HCT116 (cell line): Measurements from ENCODE around the gene INHBA. TPM values are rescaled to one million over a fixed set of nuclear protein-coding genes. Genes with fewer than 3 reads are reported as not detected.

Experiments used
- ATAC-seq: fragments of 200-7000 bp; cut with Tn5 transposase; 2 replicates; pipeline ENCODE4 v1.9.1; 2020; ENCODE audit warnings: mild to moderate bottlenecking, moderate library complexity
- BruUV-seq: library from RNA; stranded (reverse); fragments of 400-500 nt; replicated peaks from 2 replicates; lab custom pipeline; 2021; lab: Mats Ljungman, UMichigan
- CTCF ChIA-PET: fragments of 300-600 bp; sonication (Branson Sonifier 250); formaldehyde crosslinking; loops from one replicate; lab custom pipeline; 2021; ENCODE audit warnings: antibody characterized with exemption; lab: Charles Lee
- POLR2A ChIA-PET: fragments of 300-600, 350-600 bp; sonication (Branson Sonifier 250); formaldehyde crosslinking; loops from one replicate; lab custom pipeline; 2021; ENCODE audit warnings: antibody characterized with exemption; lab: Charles Lee
- RAD21 ChIA-PET, 2 experiments: fragments of 300-600 bp; sonication (Branson Sonifier 250); formaldehyde crosslinking; loops; one replicate each; lab custom pipeline; 2023; ENCODE audit warnings: low total read pairs in 2 of 2; ENCODE audit not compliant: uncharacterized antibody in 2 of 2, unreplicated experiment in 2 of 2, low non-redundant PET in 1 of 2; lab: Charles Lee
- DNase-seq: peaks from one replicate; pipeline ENCODE4 v3.0.0-alpha.2; 2010; ENCODE audit warnings: low read depth, low spot score
- H2AFZ ChIP-seq: fragments of 200-600 bp; shearing (Covaris generic), sonication (generic); 2 replicates; pipeline ENCODE4 v1.6.1; 2017; ENCODE audit warnings: low read depth, mixed run types, mixed read lengths, antibody characterized with exemption, low read length; ENCODE audit not compliant: poor library complexity, severe bottlenecking
- H3K27ac ChIP-seq: 2 replicates; pipeline ENCODE4 v1.5.1; 2012; ENCODE audit warnings: low read depth, low read length
- H3K27me3 ChIP-seq: fragments of 200-600 bp; sonication (generic); 2 replicates; pipeline ENCODE4 v1.6.1; 2016; ENCODE audit warnings: mixed run types, low read length, mixed read lengths; ENCODE audit not compliant: insufficient read depth
- H3K36me3 ChIP-seq, 2 experiments: fragments of 200-500 bp in 1 of 2; fragments of 200-600 bp in 1 of 2; sonication (Bioruptor generic) in 1 of 2; sonication (generic) in 1 of 2; 2 replicates each; pipeline versions ENCODE4 v1.5.1 to v1.6.1; 2014 to 2016; ENCODE audit warnings: low read length in 2 of 2, inconsistent platforms in 1 of 2, mixed read lengths in 1 of 2, mixed run types in 1 of 2; ENCODE audit not compliant: insufficient read depth in 2 of 2, control insufficient read depth in 1 of 2
- H3K4me1 ChIP-seq, 2 experiments: fragments of 200-600 bp in 1 of 2; sonication (generic) in 1 of 2; 2 replicates each; pipeline versions ENCODE4 v1.5.1 to v1.6.1; 2012 to 2017; ENCODE audit warnings: low read length in 2 of 2, inconsistent platforms in 1 of 2, mild to moderate bottlenecking in 1 of 2, mixed read lengths in 1 of 2, mixed run types in 1 of 2, moderate library complexity in 1 of 2; ENCODE audit not compliant: insufficient read depth in 2 of 2, control insufficient read depth in 1 of 2
- H3K4me2 ChIP-seq: fragments of 200-600 bp; sonication (generic); 2 replicates; pipeline ENCODE4 v1.6.1; 2017; ENCODE audit warnings: mixed run types, low read length, mixed read lengths
- H3K4me3 ChIP-seq, 2 experiments: fragments of 200-600 bp in 1 of 2; sonication (generic) in 1 of 2; replicated peaks in 1 of 2; 2 replicates each; pipeline ENCODE4 v1.5.1; 2011 to 2016; ENCODE audit warnings: low read length in 2 of 2, control low read depth in 1 of 2, low read depth in 1 of 2, mild to moderate bottlenecking in 1 of 2, mixed read lengths in 1 of 2, mixed run types in 1 of 2
- H3K79me2 ChIP-seq: fragments of 200-600 bp; sonication (generic); 2 replicates; pipeline ENCODE4 v1.6.1; 2017; ENCODE audit warnings: mild to moderate bottlenecking, mixed run types, low read length, moderate library complexity, mixed read lengths; ENCODE audit not compliant: insufficient read depth
- H3K9ac ChIP-seq: fragments of 200-600 bp; sonication (generic); 2 replicates; pipeline ENCODE4 v1.6.1; 2016; ENCODE audit warnings: low read length, mixed read lengths
- H3K9me2 ChIP-seq: fragments of 200-600 bp; sonication (generic), shearing (Covaris generic); 2 replicates; pipeline ENCODE4 v1.6.1; 2017; ENCODE audit warnings: mixed run types, mild to moderate bottlenecking, moderate library complexity; ENCODE audit not compliant: insufficient read depth
- H3K9me3 ChIP-seq, 2 experiments: fragments of 200-500 bp in 1 of 2; fragments of 200-600 bp in 1 of 2; sonication (Bioruptor generic) in 1 of 2; sonication (generic) in 1 of 2; 2 replicates each; pipeline ENCODE4 v1.6.1; 2014 to 2017; ENCODE audit warnings: low read length in 2 of 2, mixed read lengths in 2 of 2, inconsistent platforms in 1 of 2, low read depth in 1 of 2, mild to moderate bottlenecking in 1 of 2, mixed run types in 1 of 2, moderate library complexity in 1 of 2; ENCODE audit not compliant: control insufficient read depth in 1 of 2, insufficient read depth in 1 of 2
- H4K20me1 ChIP-seq: fragments of 200-600 bp; sonication (generic), shearing (Covaris generic); 2 replicates; pipeline ENCODE4 v1.6.1; 2017; ENCODE audit warnings: mixed run types, mild to moderate bottlenecking, moderate library complexity; ENCODE audit not compliant: insufficient read depth
- ATF3 ChIP-seq: IDR thresholded peaks from 2 replicates; pipeline ENCODE4 v1.6.1; 2012
- CEBPB ChIP-seq: IDR thresholded peaks from 2 replicates; pipeline ENCODE4 v1.6.1; 2012; ENCODE audit warnings: low read depth
- CTCF ChIP-seq, 3 experiments: fragments of 200-600 bp in 1 of 3; sonication (generic) in 1 of 3; IDR thresholded peaks in 2 of 3; conservative IDR thresholded peaks in 1 of 3; 2 replicates each; pipeline ENCODE4 v1.5.1; 2012 to 2017; ENCODE audit warnings: low read depth in 2 of 3, low read length in 2 of 3, antibody characterized with exemption in 1 of 3, borderline replicate concordance in 1 of 3, control low read depth in 1 of 3, mild to moderate bottlenecking in 1 of 3, mixed read lengths in 1 of 3, mixed run types in 1 of 3, moderate library complexity in 1 of 3; ENCODE audit not compliant: insufficient read depth in 1 of 3
- EGR1 ChIP-seq: IDR thresholded peaks from 2 replicates; pipeline ENCODE4 v1.6.1; 2012; ENCODE audit warnings: low read depth
- ELF1 ChIP-seq: IDR thresholded peaks from 2 replicates; pipeline ENCODE4 v1.6.1; 2012; ENCODE audit warnings: low read depth, borderline replicate concordance
- EZH2phosphoT487 ChIP-seq: fragments of 200-600 bp; IDR thresholded peaks from 2 replicates; pipeline ENCODE4 v1.6.1; 2018; ENCODE audit warnings: antibody characterized with exemption, borderline replicate concordance
- POLR2AphosphoS5 ChIP-seq: IDR thresholded peaks from 2 replicates; pipeline ENCODE4 v1.6.1; 2011; ENCODE audit warnings: mild to moderate bottlenecking, low read depth, low read length, moderate library complexity
- RAD21 ChIP-seq: IDR thresholded peaks from 2 replicates; pipeline ENCODE4 v1.6.1; 2012; ENCODE audit warnings: low read depth, mild to moderate bottlenecking
- SIN3A ChIP-seq: IDR thresholded peaks from 2 replicates; pipeline ENCODE4 v1.6.1; 2012; ENCODE audit warnings: low read depth
- YY1 ChIP-seq: IDR thresholded peaks from 2 replicates; pipeline ENCODE4 v1.6.1; 2011; ENCODE audit warnings: low read length, low read depth, moderate library complexity, mild to moderate bottlenecking; ENCODE audit not compliant: insufficient replicate concordance; ENCODE audit errors: extremely low read depth
- ZBTB33 ChIP-seq: IDR thresholded peaks from 2 replicates; pipeline ENCODE4 v1.6.1; 2011; ENCODE audit warnings: mild to moderate bottlenecking, low read length, moderate library complexity; ENCODE audit not compliant: insufficient replicate concordance; ENCODE audit errors: extremely low read depth
- intact Hi-C: fragments of 100-400 bp; cut with micrococcal nuclease; formaldehyde crosslinking; loops from 2 replicates; pipeline ENCODE4 v1.10.0; 2022
- total RNA-seq: library from RNA; stranded (reverse); gene quantifications from one replicate; pipeline ENCODE4 v1.2.1, GENCODE V29; 2021; ENCODE audit not compliant: unreplicated experiment

The INHBA gene
- total RNA-seq, 1 experiment from 2014 or later, result 0.10 TPM

GRCh38 chr7:41701068-41701941 lies 1.6 kb downstream of the INHBA start:
- H3K79me2 ChIP-seq, result no peaks in the 10 kb centered on the region
- BruUV-seq, result no TSS peak
- ChIA-PET POLR2A (no interaction called here), RAD21 (no interaction called here), CTCF (no interaction called here)
- H3K9ac ChIP-seq, result no peak overlapping the region
- H3K4me1 ChIP-seq, result peaks cover 2 to 7% of the 10 kb centered on the region in 2 experiments; a peak in 2 of 4 replicates
- H3K27me3 ChIP-seq, result no peaks in the 10 kb centered on the region
- H3K9me3 ChIP-seq, result no peaks in the 10 kb centered on the region
- no peak for TF ChIP-seq SIN3A
- no peak overlapping the region for H3K4me2 ChIP-seq
- no peaks in the 10 kb centered on the region for H3K36me3 ChIP-seq
- no peak overlapping the region for H3K27ac ChIP-seq
- intact Hi-C loops, result no loop called here
- no peaks in the 10 kb centered on the region for H4K20me1 ChIP-seq
- no peaks in the 10 kb centered on the region for H3K9me2 ChIP-seq
- H3K4me3 ChIP-seq, result no peak overlapping the region
- no peak for DNase-seq
- no peak overlapping the region for H2AFZ ChIP-seq
- no peak for ATAC-seq

GRCh38 chr7:41700044-41700471 lies 2.8 kb downstream of the INHBA start:
- H3K27ac ChIP-seq, result no peak overlapping the region
- no peak overlapping the region for H2AFZ ChIP-seq
- no peaks in the 10 kb centered on the region for H3K79me2 ChIP-seq
- H3K9ac ChIP-seq, result no peak overlapping the region
- RAD21 ChIA-PET, result no interaction called here
- H3K9me3 ChIP-seq, result no peaks in the 10 kb centered on the region
- H4K20me1 ChIP-seq, result no peaks in the 10 kb centered on the region
- ATAC-seq, result no peak
- H3K9me2 ChIP-seq, result no peaks in the 10 kb centered on the region
- H3K4me1 ChIP-seq, result no peaks in the 10 kb centered on the region
- intact Hi-C loops, result no loop called here
- TF ChIP-seq ZBTB33 (no peak), ATF3 (no peak), CTCF (IDR thresholded peaks at IDR 0.05 in 2 of 3, conservative IDR thresholded peaks at IDR 0.05 in 1 of 3; ENCODE audit: borderline replicate concordance in 1 of 3, insufficient read depth in 1 of 3, low read depth in 2 of 3, low read length in 2 of 3) (no peak), CEBPB (no peak), POLR2AphosphoS5 (no peak), SIN3A (no peak), ELF1 (no peak), EGR1 (no peak), RAD21 (no peak), YY1 (no peak), EZH2phosphoT487 (no peak)
- CTCF ChIA-PET, result no interaction called here
- DNase-seq, result no peak
- POLR2A ChIA-PET, result no interaction called here
- no peaks in the 10 kb centered on the region for H3K27me3 ChIP-seq
- BruUV-seq, result no TSS peak
- H3K4me3 ChIP-seq, result no peak overlapping the region
- no peaks in the 10 kb centered on the region for H3K36me3 ChIP-seq
- no peak overlapping the region for H3K4me2 ChIP-seq
